Muscle of leg (tissue), 11 donors: Measurements from ENCODE around the gene SLC35D2. TPM values are rescaled to one million over a fixed set of nuclear protein-coding genes. Genes with fewer than 3 reads are reported as not detected.

Experiments
- DNase-seq: peaks from one replicate; pipeline ENCODE4 v3.0.0; 2013
- H3K27ac ChIP-seq: one replicate; pipeline ENCODE4 v1.5.1; 2013; ENCODE audit warnings: mild to moderate bottlenecking, low read length, control low read depth
- H3K27me3 ChIP-seq: one replicate; pipeline ENCODE4 v1.6.1; 2013; ENCODE audit warnings: low read length; ENCODE audit not compliant: control insufficient read depth, insufficient read depth
- H3K36me3 ChIP-seq: one replicate; pipeline ENCODE4 v1.6.1; 2013; ENCODE audit warnings: low read length; ENCODE audit not compliant: control insufficient read depth, insufficient read depth
- H3K4me1 ChIP-seq: one replicate; pipeline ENCODE4 v1.6.1; 2013; ENCODE audit warnings: low read length; ENCODE audit not compliant: control insufficient read depth, insufficient read depth
- H3K4me3 ChIP-seq: one replicate; pipeline ENCODE4 v1.5.1; 2013; ENCODE audit warnings: low read length, control low read depth
- H3K9me3 ChIP-seq: replicated peaks from 2 replicates; pipeline ENCODE4 v1.6.1; 2013; ENCODE audit warnings: low read depth, low read length; ENCODE audit not compliant: control insufficient read depth
- WGBS: methylation state at CpG from one replicate; pipeline ENCODE4 v1.1.5; 2013; ENCODE audit warnings: missing lambda C conversion rate; ENCODE audit not compliant: insufficient coverage; 5-methylcytosine and 5-hydroxymethylcytosine counted together
- polyA plus RNA-seq, 8 donors: library from polyadenylated mRNA; unstranded; fragments of 120-200 nt; gene quantifications; one replicate each; pipeline versions ENCODE4 v1.2.1 to v1.2.3, GENCODE V29; 2013; ENCODE audit warnings: inconsistent platforms in 1 of 8, low replicate concordance in 1 of 8; ENCODE audit not compliant: insufficient read length in 8 of 8, insufficient read depth in 1 of 8
- total RNA-seq: library from RNA; stranded (reverse); fragments of 120-200 nt; gene quantifications from one replicate; pipeline ENCODE4 v1.2.4, GENCODE V29; 2013

The SLC35D2 gene
- total and polyA plus RNA-seq, 9 donors: 14.6 to 27.6 (median 24.8) TPM

DNA sequence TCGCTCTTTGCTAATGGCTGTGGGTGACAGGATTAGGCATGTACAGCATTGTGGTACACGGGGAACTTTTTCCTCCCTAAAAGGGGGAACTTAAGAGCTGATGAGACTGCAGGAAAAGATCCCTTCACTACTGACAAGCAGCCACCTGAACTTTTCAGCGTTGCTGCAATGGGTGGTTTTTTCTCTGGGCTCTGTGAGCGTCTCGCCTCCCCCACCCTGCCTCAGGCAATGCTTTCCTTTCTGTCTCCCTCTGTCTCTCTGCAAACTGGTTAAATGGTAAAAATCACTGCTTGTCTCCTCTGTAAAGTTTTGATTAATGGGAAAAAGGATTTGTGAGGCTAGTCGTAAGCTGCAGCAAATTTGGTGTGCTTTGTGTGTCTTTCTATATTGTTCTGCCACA is 101.9 kb downstream of the SLC35D2 start:
- H3K27ac ChIP-seq: no peak overlapping the region
- H3K27me3 ChIP-seq: no peaks in the 10 kb centered on the region
- H3K9me3 ChIP-seq: peaks cover 5% of the 10 kb centered on the region
- H3K4me1 ChIP-seq: no peaks in the 10 kb centered on the region
- H3K36me3 ChIP-seq: no peaks in the 10 kb centered on the region
- WGBS: 80% methylated on average over 1 of the region's 6 CpGs
- H3K4me3 ChIP-seq: no peak overlapping the region
- DNase-seq: no peak

DNA sequence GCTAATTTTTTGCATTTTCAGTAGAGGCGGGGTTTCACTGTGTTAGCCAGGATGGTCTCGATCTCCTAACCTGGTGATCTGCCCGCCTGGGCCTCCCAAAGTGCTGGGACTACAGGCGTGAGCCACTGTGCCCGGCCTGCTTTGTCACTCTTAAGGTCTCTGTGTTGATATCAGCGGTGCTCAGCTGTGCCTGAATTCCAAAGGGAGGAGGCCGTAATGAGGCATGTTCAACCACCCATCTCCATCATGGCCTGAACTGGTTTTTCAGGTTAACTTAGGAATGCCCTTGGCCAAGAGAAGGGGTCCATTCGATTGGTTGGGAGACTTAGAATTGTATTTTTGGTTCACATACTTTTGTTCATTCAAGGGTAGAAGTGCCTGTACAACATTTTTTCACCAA is 103.6 kb downstream of the SLC35D2 start:
- Histone ChIP-seq H3K27ac (no peak overlapping the region), H3K4me1 (no peaks in the 10 kb centered on the region), H3K4me3 (no peak overlapping the region), H3K36me3 (no peaks in the 10 kb centered on the region), H3K27me3 (no peaks in the 10 kb centered on the region), H3K9me3 (peaks cover 11% of the 10 kb centered on the region)
- no peak for DNase-seq
- WGBS: 95% methylated on average over 5 of the region's 8 CpGs

DNA sequence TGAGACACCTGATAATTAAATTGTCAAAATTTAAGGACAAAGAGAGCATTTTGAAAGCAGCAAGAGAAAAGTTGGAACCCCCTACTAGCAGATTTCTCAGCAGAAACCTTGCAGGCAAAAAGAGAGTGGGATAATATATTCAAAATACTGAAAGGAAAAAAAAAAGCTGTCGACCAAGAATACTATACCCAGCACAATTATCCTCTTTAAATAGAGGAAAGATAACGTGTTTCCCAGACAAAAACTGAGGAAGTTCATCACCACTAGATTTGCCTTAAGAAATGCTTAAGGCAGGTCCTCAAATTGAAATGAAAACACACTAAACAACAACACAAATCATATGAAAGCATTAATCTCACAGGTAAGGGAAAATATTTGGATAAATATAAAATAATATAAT is 108.6 kb downstream of the SLC35D2 start:
- WGBS: no CpG with 5 or more reads among the region's 2 CpGs
- no peak overlapping the region for H3K4me3 ChIP-seq

More for the DNA sequence above, 108.6 kb downstream of the SLC35D2 start:
- no peaks in the 10 kb centered on the region for H3K36me3 ChIP-seq
- H3K27ac ChIP-seq: no peak overlapping the region
- H3K4me1 ChIP-seq: no peaks in the 10 kb centered on the region
- peaks cover 15% of the 10 kb centered on the region for H3K9me3 ChIP-seq
- no peak for DNase-seq
- no peaks in the 10 kb centered on the region for H3K27me3 ChIP-seq

Other genes starting within 250 kb of the SLC35D2 start
- 0.53 TPM for gene HSD17B3, start 81.5 kb downstream of the SLC35D2 start, total RNA-seq
- gene HSD17B3, start 81.5 kb downstream of the SLC35D2 start, polyA plus RNA-seq: 1 to 10 TPM in 2 of 8 donors, under 1 TPM in 5, not detected in 1; 0.24 to 1.6 (median 0.45) TPM
- 5.8 TPM for gene ZNF367, start 34.7 kb upstream of the SLC35D2 start, total RNA-seq
- gene ZNF367, start 34.7 kb upstream of the SLC35D2 start, polyA plus RNA-seq: 1 to 10 TPM; 6.7 to 9.8 (median 7.6) TPM
- 7.7 TPM for gene HABP4, start 66.5 kb upstream of the SLC35D2 start, total RNA-seq
- 10 to 100 TPM; 11.7 to 15.4 (median 12.5) TPM for gene HABP4, start 66.5 kb upstream of the SLC35D2 start, polyA plus RNA-seq
- gene CDC14B, start 236.1 kb upstream of the SLC35D2 start, total RNA-seq: 16.0 TPM
- 10 to 100 TPM; 12.9 to 19.0 (median 14.6) TPM for gene CDC14B, start 236.1 kb upstream of the SLC35D2 start, polyA plus RNA-seq